GM19239 (cell line): ENCODE results near the gene PIK3C2G.
"Not testable (repeated sequence)": the region's sequence is repeated elsewhere in the genome, so short reads cannot be mapped to it uniquely, and the experiment has no call there.

Experiments used
- DNase-seq: peaks from one replicate; pipeline ENCODE4 v3.0.0; 2011; ENCODE audit warnings: low spot score; ENCODE audit not compliant: insufficient read length
- FAIRE-seq: peaks from 2 replicates; lab custom pipeline; 2011; peaks lifted over from hg19 to GRCh38; lab: Jason Lieb, UNC

Gene PIK3C2G

DNA sequence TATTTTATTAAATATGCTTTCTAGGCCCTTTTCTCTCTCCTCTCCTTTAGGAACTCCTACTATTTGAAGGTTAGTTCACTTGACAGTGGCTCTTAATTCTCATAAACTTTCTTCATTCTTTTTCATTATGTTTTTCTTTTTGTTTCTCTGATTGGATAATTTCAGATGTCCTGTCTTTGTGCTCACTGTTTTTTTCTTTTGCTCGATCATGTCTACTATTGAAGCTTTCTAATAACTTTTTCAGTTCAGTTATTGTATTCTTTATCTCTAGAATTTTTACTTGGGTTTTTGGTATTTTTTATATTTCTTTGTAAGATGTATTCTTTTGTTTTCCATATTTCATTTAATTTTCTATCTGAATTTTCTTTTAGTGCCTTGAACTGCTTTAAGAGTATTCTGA is 261.5 kb downstream of the PIK3C2G start:
- DNase-seq, result no peak

DNA sequence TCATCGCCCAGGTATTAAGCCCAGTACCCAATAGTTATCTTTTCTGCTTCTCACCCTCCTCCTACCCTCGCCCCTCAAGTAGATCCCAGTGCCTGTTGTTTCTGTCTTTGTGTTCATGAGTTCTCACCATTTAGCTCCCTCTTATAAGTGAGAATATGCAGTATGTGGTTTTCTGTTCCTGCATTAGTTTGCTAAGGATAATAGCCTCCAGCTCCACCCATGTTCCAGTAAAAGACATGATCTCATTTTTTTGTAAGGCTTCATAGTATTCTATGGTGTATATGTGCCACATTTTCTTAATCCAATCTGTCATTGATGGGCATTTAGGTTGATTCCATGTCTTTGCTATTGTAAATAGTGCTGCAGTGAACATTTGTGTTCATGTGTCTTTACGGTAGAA is 281.2 kb downstream of the PIK3C2G start:
- not testable (repeated sequence) for FAIRE-seq, DNase-seq

More for the DNA sequence above, 261.5 kb downstream of the PIK3C2G start:
- no peak for FAIRE-seq

DNA sequence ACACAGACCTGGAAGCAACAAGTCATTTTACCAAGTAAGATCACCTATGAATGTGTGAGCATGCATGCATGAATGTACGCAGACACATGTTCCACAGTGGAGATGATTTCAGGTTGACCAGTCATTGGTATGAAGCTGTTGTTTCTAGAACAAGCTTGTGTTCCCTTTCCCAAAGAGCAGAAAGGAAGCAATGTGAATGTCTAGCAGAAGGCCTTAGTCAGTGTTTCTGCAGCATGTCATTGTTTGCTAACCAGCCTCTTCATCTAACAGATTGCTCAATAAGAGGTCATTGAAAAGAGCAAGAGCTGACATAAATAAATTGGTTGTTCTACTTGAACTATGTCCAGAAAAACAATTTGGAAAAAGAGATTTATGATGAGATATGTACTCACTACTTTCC is 285.1 kb downstream of the PIK3C2G start:
- no peak for DNase-seq
- no peak for FAIRE-seq

DNA sequence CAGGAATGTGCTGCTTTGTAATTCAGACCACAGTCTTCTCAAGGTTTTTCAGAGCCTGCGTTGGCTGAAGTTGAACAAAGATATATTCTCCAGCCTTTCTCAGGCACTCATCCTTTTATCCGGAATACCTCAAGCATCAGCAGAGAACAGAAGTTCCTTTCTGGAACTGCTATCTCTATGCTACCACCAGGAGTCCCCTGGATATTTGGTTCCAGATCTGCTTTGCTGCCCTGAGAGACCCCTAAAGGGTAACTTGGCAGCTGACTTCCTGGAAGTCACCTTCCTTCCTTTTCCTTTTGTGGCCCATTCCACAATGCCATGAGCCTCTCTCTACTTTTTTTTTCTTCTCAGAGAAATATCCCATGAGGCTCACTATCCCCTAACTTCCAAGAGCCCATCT is 288.3 kb downstream of the PIK3C2G start:
- no peak for FAIRE-seq
- DNase-seq, result no peak

DNA sequence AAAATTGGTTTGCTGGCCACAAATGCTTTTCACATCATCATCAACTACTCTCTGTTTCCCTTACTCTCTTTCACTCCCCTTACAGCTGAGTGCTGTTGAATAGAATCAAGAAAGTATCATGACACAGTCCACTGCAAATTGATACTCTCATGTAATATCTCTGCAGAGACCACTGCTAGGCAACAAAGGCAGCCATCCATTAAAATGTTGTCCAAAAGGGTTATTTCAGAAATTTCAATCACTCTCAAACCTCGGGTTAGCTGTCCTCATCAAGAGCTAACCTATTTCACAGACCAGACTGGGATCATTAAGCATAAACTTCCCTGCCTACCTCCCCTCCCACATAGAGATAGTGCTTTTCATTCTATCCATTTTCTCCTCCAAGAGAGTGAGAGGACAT is 289.8 kb downstream of the PIK3C2G start:
- DNase-seq (no peak), FAIRE-seq (no peak)

DNA sequence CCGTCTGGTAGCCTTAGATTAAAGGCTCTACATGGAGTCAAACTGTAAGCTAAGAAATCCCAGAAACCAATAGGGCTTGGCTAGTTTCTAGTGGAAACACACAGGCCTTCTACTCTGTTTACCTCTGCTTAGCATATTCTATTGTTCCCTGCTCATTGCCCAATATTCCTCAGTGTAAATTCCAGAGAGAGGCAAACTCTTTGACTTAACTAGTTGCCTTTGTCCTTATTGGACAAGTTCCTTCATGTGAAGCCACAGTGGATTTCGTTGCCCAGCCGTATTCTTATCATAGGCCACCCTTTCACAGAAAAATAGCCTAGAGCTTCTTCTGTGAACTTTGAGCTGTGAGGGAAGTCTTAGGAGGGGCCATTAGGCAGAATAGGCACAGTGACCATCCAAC is 290.4 kb downstream of the PIK3C2G start:
- no peak for FAIRE-seq
- DNase-seq, result no peak

DNA sequence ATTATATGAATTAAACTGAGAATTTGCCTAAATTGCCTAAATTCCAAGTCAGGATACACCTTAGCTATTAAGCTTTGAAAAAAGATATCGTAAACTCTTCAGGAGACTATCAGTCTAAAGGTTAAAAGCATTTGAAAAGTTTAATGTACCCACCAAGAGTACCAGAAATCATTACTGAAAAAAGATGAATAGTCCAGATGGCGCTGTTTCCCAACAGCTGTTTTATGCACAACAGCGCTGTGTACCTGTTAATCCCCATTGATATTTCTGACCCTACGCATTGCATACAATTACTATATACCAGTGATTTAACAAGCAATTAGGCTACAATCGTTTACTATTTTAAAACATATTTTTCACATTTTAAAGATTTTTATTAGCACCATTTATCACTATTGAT is 291.5 kb downstream of the PIK3C2G start:
- no peak for FAIRE-seq
- DNase-seq, result no peak

DNA sequence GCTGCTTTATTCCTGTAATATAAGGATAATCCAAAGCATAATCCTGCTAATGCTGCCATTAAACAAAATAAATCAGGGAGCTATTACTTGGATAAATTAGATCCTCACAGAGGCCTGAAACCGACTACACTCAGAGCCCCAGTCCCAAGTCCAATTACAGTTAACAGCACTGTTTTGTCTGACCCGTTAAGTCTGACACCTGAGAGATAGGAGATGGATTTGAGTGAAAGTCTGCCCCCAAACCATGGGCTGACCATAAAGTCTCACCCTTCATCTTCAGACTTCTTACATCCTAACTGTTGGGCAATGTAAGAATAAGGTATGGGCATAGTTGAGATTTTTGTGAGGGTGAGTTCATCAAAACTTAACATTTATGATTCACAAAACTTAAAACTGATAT is 294.8 kb downstream of the PIK3C2G start:
- FAIRE-seq (no peak), DNase-seq (no peak)

DNA sequence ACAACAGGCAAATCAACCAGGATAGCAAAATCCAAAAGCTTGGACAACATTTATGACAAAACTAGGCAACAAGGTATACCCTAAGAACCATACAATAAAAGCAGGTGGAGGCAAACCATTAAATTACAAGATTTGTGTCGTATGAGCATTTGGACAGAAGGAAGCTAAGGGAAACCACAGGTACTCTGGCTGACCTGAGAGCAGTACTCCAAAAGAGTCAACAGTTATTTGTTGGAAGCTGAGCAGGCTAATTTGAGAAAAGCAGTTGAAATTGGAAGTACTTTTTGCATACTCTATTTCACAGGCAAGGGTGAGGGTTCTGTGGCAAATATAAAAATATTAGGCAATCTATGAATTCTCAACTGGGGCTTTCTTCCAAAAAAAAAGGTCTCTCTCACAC is 297.9 kb downstream of the PIK3C2G start:
- FAIRE-seq (no peak), DNase-seq (no peak)

DNA sequence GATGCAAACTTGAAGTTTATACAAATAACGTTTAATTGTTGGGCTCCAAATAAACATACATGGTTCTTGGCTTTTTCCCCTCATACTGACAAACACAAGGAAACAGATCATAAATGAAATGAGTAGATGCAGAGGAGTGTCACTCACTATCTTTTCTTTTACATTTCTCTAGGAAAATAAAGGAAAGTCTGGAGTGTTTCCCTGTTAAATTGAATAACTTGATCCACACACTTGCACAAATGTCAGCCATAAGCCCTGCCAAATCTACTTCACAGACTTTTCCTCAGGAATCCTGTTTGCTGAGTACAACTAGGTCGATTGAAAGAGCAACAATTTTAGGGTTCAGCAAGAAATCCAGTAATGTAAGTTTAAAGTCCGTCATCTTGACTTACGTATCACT is 301.2 kb downstream of the PIK3C2G start:
- no peak for FAIRE-seq
- DNase-seq, result no peak

DNA sequence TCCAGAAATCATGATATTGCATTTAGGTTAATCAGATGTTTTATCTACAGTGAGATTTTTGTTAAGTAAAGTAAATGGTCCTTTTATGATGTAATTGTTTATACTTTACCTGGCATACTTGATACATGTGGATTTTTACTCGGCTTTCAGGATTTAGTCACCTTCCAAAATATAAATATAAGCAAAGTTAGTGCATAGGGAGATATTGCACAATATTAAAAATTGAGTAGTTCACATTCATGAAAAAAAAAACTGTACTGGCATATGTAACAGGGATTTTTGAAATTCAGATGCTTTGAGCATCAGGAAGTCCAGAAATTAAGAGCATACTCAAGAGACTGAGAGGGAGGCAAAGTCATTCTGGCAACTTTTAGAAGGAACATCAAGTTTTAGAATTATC is 303.0 kb downstream of the PIK3C2G start:
- no peak for FAIRE-seq

DNA sequence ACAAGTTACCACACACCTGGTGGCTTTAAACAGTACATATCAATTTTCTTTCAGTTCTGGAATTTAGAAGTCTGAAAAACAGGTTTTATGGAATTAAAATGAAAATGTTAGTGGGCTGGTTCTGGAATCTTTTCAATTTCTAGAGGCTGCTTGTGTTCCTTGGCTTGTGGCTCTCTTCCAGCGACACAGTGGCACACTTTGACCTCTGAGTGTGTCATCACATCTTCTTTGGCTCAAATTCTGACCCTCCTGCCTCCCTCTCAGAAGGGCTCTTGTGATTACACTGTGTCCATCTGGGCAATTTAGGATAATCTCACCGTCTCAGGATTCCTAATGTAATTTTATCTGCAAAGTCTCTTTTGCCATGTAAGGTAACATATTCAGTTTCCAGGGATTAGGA is 306.5 kb downstream of the PIK3C2G start:
- DNase-seq, result no peak
- FAIRE-seq, result no peak

More for the DNA sequence above, 303.0 kb downstream of the PIK3C2G start:
- DNase-seq, result no peak

DNA sequence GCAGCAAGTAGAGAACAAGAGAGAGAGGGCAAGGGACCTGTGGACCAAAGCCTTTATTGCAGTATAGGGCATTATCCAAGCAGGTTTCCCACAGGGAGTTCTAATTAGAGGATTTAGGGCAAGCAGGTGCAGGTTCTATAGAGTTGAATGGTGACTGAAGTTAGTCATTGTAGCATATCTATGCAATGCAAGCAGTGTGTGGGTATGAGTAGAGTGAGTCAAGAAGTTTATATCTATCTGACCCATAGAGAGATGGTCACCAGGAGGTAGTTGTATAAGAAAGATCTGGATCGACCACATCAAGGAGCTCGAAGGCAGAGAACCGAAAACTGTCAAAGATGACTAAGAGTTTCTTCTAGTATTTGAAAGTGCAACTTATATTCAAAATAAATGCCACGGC is 309.2 kb downstream of the PIK3C2G start:
- DNase-seq (no peak), FAIRE-seq (no peak)

DNA sequence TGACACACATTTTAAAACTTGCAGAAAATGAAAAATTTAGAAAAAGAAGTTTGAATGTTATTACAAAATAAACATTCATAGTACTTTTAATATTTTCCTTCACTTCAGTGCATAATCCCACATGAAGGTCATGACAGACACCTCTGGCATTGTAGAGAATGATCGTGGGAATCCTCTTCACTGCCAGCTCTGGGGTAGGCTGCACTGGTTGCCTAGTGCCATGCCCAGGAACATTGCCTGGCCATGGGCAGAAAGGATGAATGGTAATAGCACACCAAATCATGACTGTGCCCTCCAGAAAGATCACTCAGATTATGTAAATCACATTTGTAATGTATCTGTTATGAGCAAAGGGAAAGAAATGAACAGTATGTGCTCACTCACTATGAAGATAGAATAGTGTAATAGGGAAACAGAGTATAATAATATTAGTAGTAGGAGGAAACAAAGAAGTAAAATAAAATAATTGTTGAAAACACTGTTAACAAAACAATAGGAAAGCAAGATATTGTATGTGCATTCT is 314.8 kb downstream of the PIK3C2G start:
- DNase-seq (no peak), FAIRE-seq (no peak)

DNA sequence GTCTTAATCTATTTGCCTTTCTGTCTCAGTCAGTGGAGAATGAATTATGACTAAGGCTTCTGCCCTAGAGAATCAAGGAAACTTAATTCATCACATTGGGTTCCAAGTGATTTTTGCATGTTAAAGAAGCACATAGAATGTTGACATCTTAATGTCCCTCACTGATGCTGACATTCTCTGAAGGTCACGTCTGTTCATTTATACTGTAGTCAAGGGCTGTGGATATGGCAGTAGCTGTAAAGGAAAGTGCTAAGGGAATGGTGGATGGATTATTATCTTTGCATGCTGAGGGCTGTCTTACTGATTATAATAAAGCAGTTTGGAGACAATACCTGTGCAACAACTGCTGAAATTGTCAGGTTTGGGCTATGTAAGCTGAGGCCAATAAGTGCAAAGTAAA is 315.3 kb downstream of the PIK3C2G start:
- DNase-seq (no peak), FAIRE-seq (no peak)

DNA sequence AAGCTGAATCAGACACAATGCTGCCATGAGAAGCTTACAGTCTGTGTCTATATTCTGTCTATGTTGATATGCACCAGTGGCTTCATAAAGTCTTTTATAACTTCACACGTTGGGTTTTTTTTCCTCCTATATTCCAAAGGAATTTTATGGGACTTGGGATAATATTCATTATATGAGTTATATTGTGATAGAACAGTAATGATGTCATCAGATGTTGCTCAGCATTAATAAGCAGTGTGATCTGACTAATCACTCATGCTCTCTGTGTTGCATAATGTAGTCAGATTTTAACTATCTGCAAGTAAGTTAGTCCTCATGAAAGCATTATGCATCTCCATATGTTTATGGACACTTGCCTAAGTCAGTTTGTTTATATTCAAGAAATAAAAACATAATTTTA is 316.9 kb downstream of the PIK3C2G start:
- DNase-seq (no peak), FAIRE-seq (no peak)

DNA sequence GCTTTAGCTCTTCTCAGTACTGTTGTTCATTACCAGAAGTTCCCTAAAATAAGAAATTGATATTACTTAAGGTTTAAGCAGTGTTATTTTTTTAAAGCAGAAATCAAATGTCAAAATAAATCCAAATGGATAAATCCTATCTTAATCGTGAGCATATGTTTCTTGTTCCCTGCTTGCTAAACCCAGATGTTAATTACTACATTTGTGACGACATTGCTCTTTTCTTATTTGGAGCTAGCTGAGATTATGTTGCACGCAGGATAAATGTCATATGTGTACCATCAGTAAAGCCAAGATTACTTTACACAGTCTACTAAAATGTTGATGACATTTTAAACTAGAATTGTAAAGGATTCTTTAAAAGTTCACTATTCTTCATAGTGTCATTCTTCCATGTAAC is 319.0 kb downstream of the PIK3C2G start:
- FAIRE-seq, result no peak
- no peak for DNase-seq

DNA sequence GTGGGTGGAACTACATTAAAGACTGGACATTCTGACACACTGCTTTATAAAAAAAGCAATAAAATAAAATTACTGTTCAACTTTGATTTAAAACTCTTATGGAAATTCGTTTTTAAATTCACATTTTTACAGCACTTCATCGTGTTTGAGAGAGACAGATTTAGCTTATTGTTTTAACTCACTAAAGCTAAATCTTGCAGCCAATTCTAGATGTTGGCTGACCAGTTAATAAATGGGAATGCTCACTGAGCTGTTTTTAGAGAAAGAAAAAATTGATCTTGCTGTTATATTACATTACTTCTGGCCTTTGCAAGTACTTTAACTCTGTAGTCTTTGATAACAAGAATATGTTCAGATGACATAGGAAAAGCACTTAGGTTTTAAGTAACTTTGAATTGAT is 319.4 kb downstream of the PIK3C2G start:
- no peak for DNase-seq
- no peak for FAIRE-seq

DNA sequence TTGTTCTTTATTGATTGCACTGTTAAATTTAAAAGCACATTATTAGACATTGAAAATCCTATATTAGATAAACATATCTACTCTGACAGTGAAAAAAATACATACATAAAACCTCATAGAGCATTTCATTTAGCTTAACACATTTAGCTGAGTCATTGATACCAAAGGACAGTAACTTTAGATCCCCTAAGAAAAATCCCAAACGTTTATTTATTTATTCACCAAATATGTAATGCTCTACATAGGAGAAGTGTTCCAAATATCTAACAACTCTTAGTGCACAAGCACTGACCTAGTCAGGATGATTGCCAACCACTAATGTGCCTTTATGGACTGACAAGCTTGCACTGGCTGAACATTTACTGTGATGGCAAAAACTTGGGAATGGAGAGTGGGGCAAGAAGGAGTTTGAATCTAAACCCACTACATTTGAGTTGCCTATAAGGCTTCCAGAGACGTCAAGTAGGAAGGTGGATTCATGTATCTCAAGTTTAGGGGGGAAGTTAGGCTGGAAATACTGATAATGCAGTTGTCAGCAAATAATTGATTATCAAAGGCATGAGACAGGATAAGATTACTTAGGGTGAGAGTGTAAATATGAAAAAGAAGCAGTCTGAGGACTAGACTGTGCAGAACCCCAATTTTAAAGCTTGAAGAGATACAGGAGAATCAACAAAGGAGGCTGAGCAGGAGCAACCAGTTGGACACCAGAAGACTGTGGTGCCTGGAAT is 320.1 kb downstream of the PIK3C2G start:
- no peak for FAIRE-seq
- DNase-seq, result no peak

DNA sequence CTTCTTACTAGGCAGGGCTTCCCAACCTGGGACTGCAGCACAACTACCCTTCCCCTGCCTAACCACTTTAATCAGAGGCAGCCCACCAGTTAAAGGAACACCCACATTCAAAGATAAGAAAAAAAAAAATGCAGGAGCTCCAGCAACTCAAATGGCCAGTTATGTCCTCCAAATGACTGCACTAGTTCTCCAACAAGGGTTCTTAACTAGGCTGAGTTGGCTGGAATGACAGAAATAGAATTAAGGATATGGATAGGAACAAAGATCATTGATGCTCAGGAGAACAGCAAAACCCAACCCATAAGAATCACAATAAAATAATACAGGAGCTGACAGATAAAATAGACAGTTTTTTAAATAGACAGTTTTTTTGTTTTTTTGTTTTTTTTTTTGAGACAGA is 322.3 kb downstream of the PIK3C2G start:
- DNase-seq (no peak), FAIRE-seq (no peak)

DNA sequence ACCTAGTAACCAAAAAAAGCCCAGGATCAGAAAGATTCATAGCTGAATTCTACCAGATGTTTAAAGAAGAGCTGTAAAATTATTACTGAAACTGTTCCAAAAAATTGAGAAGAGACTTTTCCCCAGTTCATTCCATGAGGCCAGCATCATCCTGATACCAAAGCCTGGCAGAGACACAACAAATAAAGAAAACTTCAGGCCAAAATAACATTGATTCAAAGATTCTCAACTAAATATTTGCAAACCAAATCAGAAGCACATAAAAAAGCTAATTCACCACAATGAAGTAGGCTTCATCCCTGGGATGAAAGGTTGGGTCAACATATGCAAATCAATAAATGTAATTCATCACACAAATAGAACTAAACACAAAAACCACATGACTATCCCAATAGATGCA is 325.3 kb downstream of the PIK3C2G start:
- DNase-seq (no peak), FAIRE-seq (no peak)

DNA sequence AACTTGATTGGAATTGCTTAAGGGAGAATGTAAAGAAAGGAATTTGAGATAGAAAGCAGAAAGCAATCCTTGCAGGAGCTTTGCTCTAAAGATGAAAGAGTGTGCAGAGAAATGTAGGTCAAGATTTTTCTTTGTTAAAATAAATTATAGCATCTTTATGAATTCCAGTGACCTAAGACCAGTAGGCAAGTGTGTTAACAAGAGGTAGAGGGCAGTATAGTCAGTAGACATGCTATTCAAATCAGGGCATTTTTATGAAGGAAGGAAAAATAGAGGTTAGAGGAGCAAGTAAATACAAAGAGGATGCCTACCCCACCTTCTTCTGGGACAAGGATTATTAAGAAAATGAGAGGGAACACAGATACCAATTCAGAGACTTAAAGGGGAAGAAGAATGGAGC is 328.0 kb downstream of the PIK3C2G start:
- FAIRE-seq, result no peak
- DNase-seq, result no peak
